ENCODE data around the gene ZNF678.

GRCh38 chr1:227587968-227588367 lies 24.6 kb downstream of the ZNF678 start:
- TF ChIP-seq, protein P1, sequence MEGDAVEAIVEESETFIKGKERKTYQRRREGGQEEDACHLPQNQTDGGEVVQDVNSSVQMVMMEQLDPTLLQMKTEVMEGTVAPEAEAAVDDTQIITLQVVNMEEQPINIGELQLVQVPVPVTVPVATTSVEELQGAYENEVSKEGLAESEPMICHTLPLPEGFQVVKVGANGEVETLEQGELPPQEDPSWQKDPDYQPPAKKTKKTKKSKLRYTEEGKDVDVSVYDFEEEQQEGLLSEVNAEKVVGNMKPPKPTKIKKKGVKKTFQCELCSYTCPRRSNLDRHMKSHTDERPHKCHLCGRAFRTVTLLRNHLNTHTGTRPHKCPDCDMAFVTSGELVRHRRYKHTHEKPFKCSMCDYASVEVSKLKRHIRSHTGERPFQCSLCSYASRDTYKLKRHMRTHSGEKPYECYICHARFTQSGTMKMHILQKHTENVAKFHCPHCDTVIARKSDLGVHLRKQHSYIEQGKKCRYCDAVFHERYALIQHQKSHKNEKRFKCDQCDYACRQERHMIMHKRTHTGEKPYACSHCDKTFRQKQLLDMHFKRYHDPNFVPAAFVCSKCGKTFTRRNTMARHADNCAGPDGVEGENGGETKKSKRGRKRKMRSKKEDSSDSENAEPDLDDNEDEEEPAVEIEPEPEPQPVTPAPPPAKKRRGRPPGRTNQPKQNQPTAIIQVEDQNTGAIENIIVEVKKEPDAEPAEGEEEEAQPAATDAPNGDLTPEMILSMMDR (IDR thresholded peaks at IDR 0.05; ENCODE audit: low read length) = no peak
- TF ChIP-seq EZH2 (IDR thresholded peaks at IDR 0.05; ENCODE audit: borderline replicate concordance, low read length) = no peak

Measured in OCI-LY1 (cell line).